Stimulated activated CD4-positive, alpha-beta T cell treated with anti-CD3 and anti-CD28 coated beads, TNF-alpha, amount 100 ng/mL, for 4 hours (primary cell): Measurements from ENCODE around the gene HLF.

ENCODE experiments used
- DNase-seq, 3 experiments: peaks; one replicate each; pipeline ENCODE4 v3.0.0-alpha.2; 2020; ENCODE audit warnings: low read depth in 3 of 3

Gene HLF

GRCh38 chr17:55264645-55265298, at the start of gene HLF:
TSS of gene HLF (plus strand) at chr17:55264960. CDS start at chr17:55265485, 525 bp downstream.
- DNase-seq = peak; percentile 45 to 63 (median 53)

DNA sequence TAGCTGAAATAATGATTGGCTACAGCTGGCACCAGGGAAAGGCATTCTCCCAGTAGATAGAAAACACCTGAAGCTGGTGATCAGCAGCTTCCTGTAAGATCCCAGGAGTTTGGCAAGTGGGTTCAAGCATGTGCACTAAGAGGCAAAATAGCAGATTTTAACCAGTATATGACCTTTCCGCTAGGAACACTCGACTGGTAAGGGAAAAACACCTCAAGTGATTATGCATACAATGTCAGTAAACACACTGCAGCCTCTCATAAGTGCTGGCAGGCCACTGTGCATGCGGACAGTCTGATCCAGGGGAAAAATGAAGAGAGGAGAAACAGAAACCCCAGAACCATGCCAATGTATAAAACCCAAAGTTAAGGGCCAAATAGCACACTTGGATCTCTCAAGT, 49.0 kb upstream of the HLF start:
- no peak for DNase-seq

GRCh38 chr17:55216888-55217287, 47.9 kb upstream of the HLF start:
- DNase-seq = no peak

GRCh38 chr17:55219459-55219858, 45.3 kb upstream of the HLF start:
- DNase-seq = no peak

DNA sequence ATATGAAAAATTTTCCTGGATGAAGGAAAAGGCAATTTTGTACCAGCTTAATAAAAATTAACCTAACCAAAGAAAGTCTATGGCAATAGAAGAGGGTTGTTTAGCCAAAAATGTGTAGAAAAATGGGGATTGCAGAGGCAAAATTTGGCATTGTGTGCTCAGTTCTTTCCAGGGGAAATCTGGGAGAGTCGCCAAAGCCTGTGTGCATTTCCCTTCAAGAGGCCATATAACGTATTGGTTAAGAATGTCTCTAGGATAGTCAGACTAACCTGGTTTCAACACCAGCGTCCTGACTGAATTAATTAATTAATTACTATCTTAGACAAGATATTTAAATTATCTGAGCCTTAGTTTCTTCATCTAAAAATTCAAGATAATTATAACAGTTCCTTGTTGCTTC, 44.8 kb upstream of the HLF start:
- DNase-seq = no peak

DNA sequence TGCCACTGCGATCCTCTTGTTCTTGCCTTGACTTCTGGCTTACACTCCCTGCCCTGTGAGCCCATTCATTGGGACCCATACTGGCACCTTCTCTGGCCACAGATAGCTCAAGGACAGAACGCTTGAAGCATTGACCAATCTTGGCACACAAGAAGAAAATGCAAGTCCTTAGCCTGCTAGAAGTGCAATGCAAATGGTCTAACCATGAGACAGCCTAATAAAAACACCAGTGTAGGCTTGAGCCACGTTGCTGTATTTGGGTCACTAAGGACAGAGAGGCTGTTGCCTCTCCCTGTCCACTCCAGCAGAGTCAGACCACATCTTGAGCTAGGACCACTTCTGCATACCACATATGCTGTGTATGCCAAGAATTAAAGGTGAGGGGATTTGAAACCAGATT, 41.2 kb upstream of the HLF start:
- no peak for DNase-seq

- DNase-seq = no peak
These were observed 40.0 kb upstream of the HLF start for GRCh38 chr17:55224746-55225145.

DNA sequence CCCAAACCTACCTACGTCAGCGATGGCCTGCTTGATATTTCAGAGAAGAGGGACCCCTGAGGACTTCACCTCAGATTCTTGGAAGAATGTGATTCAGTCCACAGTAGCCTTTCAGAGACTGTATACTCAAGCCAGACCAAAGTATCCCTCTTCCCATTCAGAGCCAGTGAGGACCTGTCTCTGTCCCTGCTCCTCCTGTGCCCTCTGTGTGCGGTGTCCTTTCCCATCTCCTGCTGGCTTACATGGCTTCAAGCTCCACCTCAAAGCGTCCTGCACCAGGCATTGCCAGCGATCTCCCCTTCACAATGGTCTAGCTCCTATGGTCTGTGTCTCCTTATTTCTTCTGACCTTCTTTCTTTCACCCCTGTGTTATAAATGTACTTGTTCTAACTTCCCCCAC, 39.5 kb upstream of the HLF start:
- no peak for DNase-seq

DNA sequence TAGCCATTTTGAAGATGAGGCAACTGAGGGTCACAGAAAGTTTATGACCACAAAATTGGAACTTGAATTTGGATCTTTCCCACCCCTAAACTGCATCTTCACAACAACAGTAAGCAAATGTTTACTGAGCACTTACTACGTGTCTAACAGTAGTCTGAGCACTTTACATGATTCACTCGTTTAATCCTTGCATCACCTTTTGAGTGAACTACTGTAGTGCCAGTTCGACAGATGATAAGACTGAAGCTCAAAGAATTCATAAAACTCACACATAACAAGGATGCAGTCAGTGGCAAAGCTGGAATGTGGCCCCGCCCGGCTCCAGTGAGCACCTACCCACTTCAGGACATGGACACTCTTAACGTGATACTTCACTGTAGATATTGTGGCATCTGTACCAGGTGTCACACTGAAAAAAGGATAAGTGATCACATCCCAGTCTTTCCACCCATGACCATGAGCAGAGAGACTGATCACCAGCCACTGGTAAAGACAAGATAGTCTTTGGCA, 36.0 kb upstream of the HLF start:
- no peak for DNase-seq

DNA sequence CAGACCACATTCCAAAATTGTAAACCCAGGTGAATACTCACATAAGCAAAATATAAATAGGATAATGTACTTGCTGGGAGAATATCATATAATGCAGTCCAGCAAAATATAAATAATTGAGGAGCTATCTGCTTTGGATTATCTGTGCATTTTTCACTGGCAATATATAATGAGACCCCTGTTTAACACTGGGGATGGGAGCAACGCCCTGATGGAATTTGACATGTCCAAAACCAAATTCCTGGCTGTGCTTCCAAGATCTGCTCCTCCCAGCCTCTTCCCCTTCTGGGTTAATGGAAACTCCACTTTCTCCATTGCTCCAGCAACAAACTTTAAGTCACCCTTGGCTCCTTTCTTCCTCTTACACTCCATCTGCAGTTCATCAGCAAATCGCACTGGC, 35.5 kb upstream of the HLF start:
- no peak for DNase-seq

DNA sequence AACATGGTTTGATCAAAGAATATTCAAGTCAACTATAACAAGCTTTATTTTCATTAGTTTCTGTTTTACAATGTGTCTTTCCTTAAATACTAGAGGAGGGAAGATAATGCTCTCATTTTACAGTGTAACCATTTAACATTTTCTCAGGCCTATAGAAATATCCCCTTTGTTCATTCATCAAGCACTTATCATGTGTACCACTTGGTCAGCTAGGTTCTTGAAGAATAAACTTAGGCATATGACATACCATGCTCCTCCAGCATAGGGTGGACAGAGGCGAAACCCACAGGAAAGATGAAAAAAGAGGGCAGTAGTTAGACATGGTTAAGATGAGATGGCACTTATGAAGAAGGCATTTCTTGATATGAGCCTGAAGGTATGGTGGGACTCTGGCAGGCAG, 34.0 kb upstream of the HLF start:
- no peak for DNase-seq

GRCh38 chr17:55233840-55234239, 30.9 kb upstream of the HLF start:
- no peak for DNase-seq

DNA sequence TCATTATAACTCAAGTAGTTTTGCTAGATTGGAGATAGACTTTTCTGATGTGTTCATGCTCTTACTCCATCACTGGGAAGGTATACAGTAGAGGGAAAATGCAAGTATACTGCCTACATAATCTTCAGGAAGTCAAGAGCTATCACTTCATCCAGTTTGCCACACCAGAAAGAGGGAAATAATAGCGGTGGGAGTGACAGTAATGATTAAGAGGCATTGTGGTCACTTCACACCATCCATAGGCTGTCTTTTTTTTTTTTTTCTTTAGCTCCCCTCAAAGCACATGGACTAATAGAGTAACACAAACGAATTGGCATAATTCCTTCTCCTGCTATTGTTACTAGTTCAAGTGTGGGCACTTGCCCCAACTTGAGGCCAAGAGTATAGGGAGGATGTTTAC, 28.4 kb upstream of the HLF start:
- DNase-seq = no peak

DNA sequence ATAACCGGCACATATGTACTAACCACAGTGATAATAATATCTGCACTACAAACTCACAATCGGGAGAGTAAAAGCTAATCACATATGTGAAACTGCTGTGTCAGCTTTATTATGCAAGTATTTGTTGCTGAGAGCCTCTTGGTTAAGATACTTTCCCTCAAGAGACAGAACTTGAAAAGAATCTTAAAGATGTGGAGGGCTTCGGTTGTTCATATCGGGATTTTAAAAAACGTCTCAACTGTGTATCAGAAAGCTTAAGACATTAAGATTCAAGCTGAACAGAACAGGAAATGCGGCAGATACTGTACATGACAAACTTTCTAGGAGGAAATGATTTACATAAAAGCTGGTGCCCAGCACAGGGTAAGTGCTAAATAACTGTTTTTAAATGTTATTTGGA, 27.5 kb upstream of the HLF start:
- no peak for DNase-seq

- DNase-seq = no peak
These were observed 26.9 kb upstream of the HLF start for GRCh38 chr17:55237841-55238178.

GRCh38 chr17:55238179-55238930, 26.4 kb upstream of the HLF start:
- DNase-seq = peak; percentile 76 to 82 (median 81)

DNA sequence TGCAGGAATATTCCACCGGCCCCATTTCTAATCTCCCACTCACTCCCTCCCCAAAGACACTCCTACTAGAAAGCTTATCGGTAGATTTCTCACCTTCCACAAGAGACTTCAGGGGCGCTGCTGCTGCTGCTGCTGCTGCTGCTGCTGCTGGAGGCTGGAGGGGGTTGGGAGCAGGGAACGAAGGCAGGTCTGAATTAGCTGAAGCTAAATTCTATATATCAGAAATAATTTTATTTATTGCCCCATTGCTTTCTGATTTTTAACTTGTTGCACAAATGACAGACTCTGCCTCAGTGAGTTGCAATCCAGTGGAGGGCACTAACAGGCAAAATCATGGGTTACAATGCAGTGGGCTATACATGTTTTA, 25.8 kb upstream of the HLF start:
- DNase-seq = no peak

- no peak for DNase-seq
These were observed 23.7 kb upstream of the HLF start for GRCh38 chr17:55241097-55241496.

- DNase-seq = no peak
These were observed 22.3 kb upstream of the HLF start for GRCh38 chr17:55242476-55242875.

DNA sequence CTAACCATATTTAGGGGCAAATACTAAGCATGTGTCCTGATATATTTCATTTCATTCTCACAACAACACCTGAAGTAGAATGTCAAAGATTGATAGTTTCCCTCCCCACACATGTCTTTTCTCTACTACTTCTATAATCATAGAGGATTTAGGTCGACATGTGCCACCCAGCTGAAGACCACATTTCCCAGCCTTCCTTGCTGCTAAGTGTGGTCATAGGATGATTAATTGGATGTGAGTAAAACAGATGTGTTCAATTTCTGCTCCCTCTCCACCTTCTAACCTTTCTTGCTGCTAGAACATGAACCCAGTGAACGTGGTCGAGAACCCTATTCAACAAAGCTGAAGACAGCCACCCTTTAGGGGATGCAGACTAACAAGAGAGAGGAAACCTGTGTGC, 18.8 kb upstream of the HLF start:
- DNase-seq = no peak

GRCh38 chr17:55246583-55246982, 18.2 kb upstream of the HLF start:
- DNase-seq = no peak

DNA sequence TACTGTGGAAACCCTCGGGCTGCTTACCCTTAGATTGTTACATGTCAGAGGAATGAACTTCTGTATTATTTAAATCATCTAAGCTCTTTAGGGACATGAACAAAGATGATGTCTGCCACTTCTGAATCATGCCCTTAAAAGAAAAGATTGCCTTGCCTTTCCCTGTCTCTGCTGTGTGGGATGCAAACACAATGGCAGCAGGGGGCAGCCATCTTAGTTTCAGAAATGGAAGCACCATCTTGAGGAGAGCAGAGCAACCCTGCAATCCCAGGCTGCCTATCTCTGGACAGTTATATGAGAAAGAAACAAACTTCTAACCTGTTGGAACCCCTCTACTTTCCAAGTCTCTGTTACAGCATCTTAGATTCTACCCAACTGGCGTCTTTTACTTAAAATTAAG, 16.7 kb upstream of the HLF start:
- DNase-seq = no peak

- no peak for DNase-seq
These were observed 14.9 kb upstream of the HLF start for GRCh38 chr17:55249861-55250260.

DNA sequence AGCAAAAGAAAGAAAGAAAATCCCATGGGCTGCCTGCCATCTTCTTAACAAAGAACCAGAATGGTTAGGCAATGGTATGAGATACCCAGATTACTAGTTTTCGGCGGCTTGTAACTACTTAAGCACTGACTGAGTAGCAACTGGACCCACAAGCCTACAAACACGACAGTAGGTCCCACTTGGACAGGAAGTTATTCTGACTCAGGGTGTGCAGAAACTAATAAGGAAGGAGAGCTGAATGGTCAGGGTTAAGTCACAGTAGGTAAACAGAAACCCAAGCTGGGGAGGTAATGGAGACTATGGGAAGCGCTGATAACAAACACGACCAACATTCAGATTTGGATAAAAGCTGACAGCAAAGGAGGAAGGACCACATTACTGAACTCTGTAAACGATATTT, 10.4 kb upstream of the HLF start:
- no peak for DNase-seq
